GM12878 (cell line): ENCODE data around the gene SPDYE3. TPM values are rescaled to one million over a fixed set of nuclear protein-coding genes. Genes with fewer than 3 reads are reported as not detected.

Experiments used
- ATAC-seq: fragments of 200-7000 bp; cut with Tn5 transposase; 3 replicates; pipeline ENCODE4 v1.9.1; 2020; ENCODE audit warnings: mild to moderate bottlenecking, moderate library complexity
- BruUV-seq: library from RNA; stranded (reverse); fragments of 400-500 nt; replicated peaks from 2 replicates; lab custom pipeline; 2021; lab: Mats Ljungman, UMichigan
- CTCF ChIA-PET: fragments of 300-600 bp; sonication (Branson Sonifier 250); formaldehyde crosslinking; extraction: SDS; loops from one replicate; lab custom pipeline; 2021; ENCODE audit warnings: inconsistent platforms; lab: Yijun Ruan, JAX
- POLR2A ChIA-PET: fragments of 350-600 bp; formaldehyde crosslinking; extraction: SDS; loops from one replicate; lab custom pipeline; 2021; ENCODE audit warnings: inconsistent platforms; lab: Charles Lee
- RAD21 ChIA-PET: fragments of 300-600 bp; sonication (Branson Sonifier 250); formaldehyde crosslinking; loops from one replicate; lab custom pipeline; 2023; ENCODE audit warnings: antibody characterized with exemption; ENCODE audit not compliant: unreplicated experiment; lab: Charles Lee
- SMC1A ChIA-PET: fragments of 300-600 bp; sonication (Branson Sonifier 250); formaldehyde crosslinking; loops from one replicate; lab custom pipeline; 2023; ENCODE audit not compliant: unreplicated experiment, uncharacterized antibody; lab: Charles Lee
- DNase-seq: peaks from one replicate; pipeline ENCODE4 v3.0.0-alpha.2; 2011; ENCODE audit warnings: low read depth, low spot score
- FAIRE-seq: peaks from 3 replicates; lab custom pipeline; 2011; peaks lifted over from hg19 to GRCh38; lab: Jason Lieb, UNC
- H2AFZ ChIP-seq: 2 replicates; pipeline ENCODE4 v1.6.0; 2011; ENCODE audit warnings: low read depth, low read length, control low read depth; ENCODE audit not compliant: control insufficient read depth
- H3K27ac ChIP-seq: 2 replicates; pipeline ENCODE4 v1.5.1; 2011; ENCODE audit warnings: control low read depth; ENCODE audit not compliant: control insufficient read depth, insufficient read depth
- H3K27me3 ChIP-seq, 2 experiments: replicated peaks in 1 of 2; 2 replicates each; pipeline versions ENCODE4 v1.6.0 to v1.6.1; 2011; ENCODE audit warnings: low read length in 1 of 2; ENCODE audit not compliant: control insufficient read depth in 2 of 2, insufficient read depth in 2 of 2
- H3K36me3 ChIP-seq, 2 experiments: 2 replicates each; pipeline ENCODE4 v1.5.1; 2011; ENCODE audit warnings: low read length in 1 of 2; ENCODE audit not compliant: control insufficient read depth in 2 of 2, insufficient read depth in 2 of 2
- H3K4me1 ChIP-seq: 2 replicates; pipeline ENCODE4 v1.6.1; 2011; ENCODE audit warnings: mild to moderate bottlenecking, low read length, moderate library complexity, mixed read lengths; ENCODE audit not compliant: control insufficient read depth, insufficient read depth
- H3K4me2 ChIP-seq: 2 replicates; pipeline ENCODE4 v1.6.0; 2011; ENCODE audit warnings: control low read depth; ENCODE audit not compliant: control insufficient read depth, insufficient read depth
- H3K4me3 ChIP-seq: fragments of 200-600 bp; sonication (generic); 2 replicates; pipeline ENCODE4 v1.5.1; 2016
- H3K79me2 ChIP-seq: 2 replicates; pipeline ENCODE4 v1.6.0; 2011; ENCODE audit warnings: low read length; ENCODE audit not compliant: control insufficient read depth, insufficient read depth
- H3K9ac ChIP-seq: 2 replicates; pipeline ENCODE4 v1.8.0; 2011; ENCODE audit warnings: low read length, control low read depth, mixed read lengths; ENCODE audit not compliant: control insufficient read depth, insufficient read depth
- H3K9me3 ChIP-seq: replicated peaks from 3 replicates; pipeline ENCODE4 v1.5.1; 2011; ENCODE audit warnings: mild to moderate bottlenecking, low read length; ENCODE audit not compliant: control insufficient read depth, insufficient read depth
- H4K20me1 ChIP-seq: 2 replicates; pipeline ENCODE4 v1.6.0; 2011; ENCODE audit not compliant: control insufficient read depth, insufficient read depth
- EZH2 ChIP-seq: IDR thresholded peaks from 2 replicates; pipeline ENCODE4 v1.6.1; 2012; ENCODE audit warnings: low read depth, mild to moderate bottlenecking, control low read depth, inconsistent platforms, low read length, borderline replicate concordance; ENCODE audit not compliant: control insufficient read depth
- FOXM1 ChIP-seq: IDR thresholded peaks from 2 replicates; pipeline ENCODE4 v1.6.1; 2012; ENCODE audit warnings: low read depth, mild to moderate bottlenecking, inconsistent platforms, low read length, moderate library complexity
- KAT2A ChIP-seq: conservative IDR thresholded peaks from 2 replicates; pipeline ENCODE4 v1.6.1; 2011; ENCODE audit warnings: low read depth, low read length; ENCODE audit not compliant: control insufficient read depth
- NBN ChIP-seq: fragments of 450-650 bp; IDR thresholded peaks from 2 replicates; pipeline ENCODE4 v1.6.1; 2016
- SPI1 ChIP-seq: IDR thresholded peaks from 2 replicates; pipeline ENCODE4 v1.6.1; 2011; ENCODE audit warnings: low read depth, mild to moderate bottlenecking, low read length, moderate library complexity, borderline replicate concordance; ENCODE audit not compliant: insufficient read depth
- TBL1XR1 ChIP-seq: IDR thresholded peaks from 2 replicates; pipeline ENCODE4 v1.6.1; 2012; ENCODE audit warnings: low read depth, low read length, improper control_type of control experiment
- TCF3 ChIP-seq: IDR thresholded peaks from 2 replicates; pipeline ENCODE4 v1.6.1; 2012; ENCODE audit warnings: low read depth, mild to moderate bottlenecking, low read length, borderline replicate concordance; ENCODE audit not compliant: insufficient read depth
- YY1 ChIP-seq: IDR thresholded peaks from 2 replicates; pipeline ENCODE4 v1.6.1; 2011; ENCODE audit warnings: low read depth, mild to moderate bottlenecking, low read length
- ZNF217 ChIP-seq: fragments of 450-650 bp; IDR thresholded peaks from 2 replicates; pipeline ENCODE4 v1.6.1; 2017; ENCODE audit warnings: antibody characterized with exemption, mild to moderate bottlenecking
- ZNF274 ChIP-seq: IDR thresholded peaks from one replicate; pipeline ENCODE4 v1.8.0; 2011; ENCODE audit not compliant: insufficient read length, insufficient read depth
- WGBS: methylation state at CpG from one replicate; pipeline ENCODE4 v1.1.6; 2016; ENCODE audit warnings: low lambda C conversion rate; ENCODE audit not compliant: insufficient replicate concordance, insufficient coverage; ENCODE audit errors: missing lambda C conversion rate; 5-methylcytosine and 5-hydroxymethylcytosine counted together
- in situ Hi-C: fragments of 300-500 bp; cut with MboI; formaldehyde crosslinking; loops from 9 replicates; pipeline ENCODE4 v1.14.3; 2018; ENCODE audit warnings: mixed read lengths
- intact Hi-C: fragments of 100-400 bp; cut with micrococcal nuclease; formaldehyde crosslinking; loops from one replicate; pipeline ENCODE4 v1.14.2; 2022; ENCODE audit not compliant: unreplicated experiment
- polyA plus RNA-seq, 11 experiments: library from polyadenylated mRNA; depleted of rRNA in 4 of 11; unstranded in 6 of 11; stranded (reverse) in 5 of 11; fragments of >200 nt; fragmentation: Nextera tagmentation in 4 of 11; fragmentation: Illumina TruSeq in 1 of 11; extraction: Ambion mirVana in 4 of 11; extraction: Trizol in 1 of 11; gene quantifications; 1 replicate in 1 of 11; 2 replicates in 10 of 11; pipeline versions ENCODE4 v1.2.1 to v1.2.3, GENCODE V29; 2011 to 2016; ENCODE audit warnings: inconsistent platforms in 2 of 11, missing spikeins in 2 of 11, low read depth in 1 of 11
- small RNA-seq: library from RNA; depleted of rRNA; stranded (forward); fragments of <200 nt; gene quantifications from one replicate; pipeline ENCODE3, GENCODE V24; 2014
- total RNA-seq, 4 experiments: library from RNA; depleted of rRNA in 3 of 4; stranded (reverse); fragments of >200 nt in 3 of 4; fragmentation: Illumina TruSeq in 1 of 4; extraction: Trizol in 1 of 4; gene quantifications; 2 replicates each; pipeline versions ENCODE4 v1.2.1 to v1.2.3, GENCODE V29; 2013 to 2021
- TF ChIP-seq, protein P1 (sequence below): IDR thresholded peaks from 2 replicates; pipeline ENCODE4 v1.6.1; 2011; ENCODE audit warnings: borderline replicate concordance, low read depth, mild to moderate bottlenecking, moderate library complexity, low read length; ENCODE audit not compliant: insufficient read depth, poor library complexity, severe bottlenecking
- TF ChIP-seq, protein P2 (sequence below): fragments of 450-650 bp; IDR thresholded peaks from 2 replicates; pipeline ENCODE4 v1.6.1; 2017; ENCODE audit warnings: mild to moderate bottlenecking

SPDYE3 gene
- total and polyA plus RNA-seq, 10 of the 15 experiments (the other 5 are each of a cell fraction or from before 2014, with no cell fraction given) = 0.03 to 9.4 (median 1.4) TPM; not detected in 4

DNA sequence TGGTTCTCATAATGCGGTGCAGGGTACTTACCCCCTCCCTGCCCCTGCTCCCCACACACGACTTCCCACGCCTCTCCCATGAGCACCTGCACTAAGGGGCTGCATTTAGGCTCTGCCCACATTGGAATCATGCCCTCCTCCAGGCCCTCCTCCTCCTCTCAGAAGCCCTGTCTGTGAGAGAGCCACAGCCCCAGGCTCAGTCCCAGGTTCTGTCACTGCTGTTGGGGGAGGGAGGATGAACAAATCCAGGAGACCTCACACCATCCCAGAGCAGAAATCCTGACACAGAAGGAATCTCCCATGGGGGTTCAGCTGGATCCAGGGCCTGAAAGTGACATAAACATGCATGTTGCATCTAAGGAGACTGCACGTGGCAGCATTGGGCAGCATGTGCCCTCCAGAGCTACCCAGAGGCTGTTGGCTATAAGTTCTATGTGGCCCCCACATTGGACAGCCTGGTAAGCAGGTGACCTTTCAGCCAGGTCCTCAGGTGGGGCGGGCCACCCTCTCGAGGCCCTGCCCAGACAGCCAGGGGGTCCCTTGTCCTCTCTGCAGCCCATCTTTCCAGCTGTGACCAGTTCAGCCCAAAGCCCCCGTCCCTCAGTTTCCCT lies 64.2 kb downstream of the SPDYE3 start:
- Histone ChIP-seq H3K79me2 (peaks cover 18% of the 10 kb centered on the region), H3K27ac (no peak overlapping the region), H3K27me3 (no peaks in the 10 kb centered on the region), H3K9ac (no peak overlapping the region), H3K4me3 (no peak overlapping the region), H4K20me1 (no peaks in the 10 kb centered on the region), H3K9me3 (no peaks in the 10 kb centered on the region), H3K36me3 (no peaks in the 10 kb centered on the region), H3K4me2 (no peak overlapping the region)
- CTCF ChIA-PET = interaction anchor here (0.6 to 10.0 kb wide), 2 partner anchors 35 to 109 kb away, joined by 4 to 134 read pairs; no protein-coding TSS in a partner anchor
- SMC1A ChIA-PET = interaction anchor here (0.7 kb wide), 1 partner anchor 32 kb away, joined by 3 read pairs; no protein-coding TSS in a partner anchor
- intact Hi-C loops = no loop called here
- no TSS peak for BruUV-seq
- FAIRE-seq (no peak), DNase-seq (no peak)
- TF ChIP-seq ZNF274 (no peak), NBN (no peak), FOXM1 (no peak), SPI1 (no peak), TBL1XR1 (no peak), YY1 (no peak), ZNF217 (no peak), EZH2 (no peak), TCF3 (no peak), KAT2A (no peak)
- TF ChIP-seq, protein P1, sequence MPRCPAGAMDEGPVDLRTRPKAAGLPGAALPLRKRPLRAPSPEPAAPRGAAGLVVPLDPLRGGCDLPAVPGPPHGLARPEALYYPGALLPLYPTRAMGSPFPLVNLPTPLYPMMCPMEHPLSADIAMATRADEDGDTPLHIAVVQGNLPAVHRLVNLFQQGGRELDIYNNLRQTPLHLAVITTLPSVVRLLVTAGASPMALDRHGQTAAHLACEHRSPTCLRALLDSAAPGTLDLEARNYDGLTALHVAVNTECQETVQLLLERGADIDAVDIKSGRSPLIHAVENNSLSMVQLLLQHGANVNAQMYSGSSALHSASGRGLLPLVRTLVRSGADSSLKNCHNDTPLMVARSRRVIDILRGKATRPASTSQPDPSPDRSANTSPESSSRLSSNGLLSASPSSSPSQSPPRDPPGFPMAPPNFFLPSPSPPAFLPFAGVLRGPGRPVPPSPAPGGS = no peak
- TF ChIP-seq, protein P2, sequence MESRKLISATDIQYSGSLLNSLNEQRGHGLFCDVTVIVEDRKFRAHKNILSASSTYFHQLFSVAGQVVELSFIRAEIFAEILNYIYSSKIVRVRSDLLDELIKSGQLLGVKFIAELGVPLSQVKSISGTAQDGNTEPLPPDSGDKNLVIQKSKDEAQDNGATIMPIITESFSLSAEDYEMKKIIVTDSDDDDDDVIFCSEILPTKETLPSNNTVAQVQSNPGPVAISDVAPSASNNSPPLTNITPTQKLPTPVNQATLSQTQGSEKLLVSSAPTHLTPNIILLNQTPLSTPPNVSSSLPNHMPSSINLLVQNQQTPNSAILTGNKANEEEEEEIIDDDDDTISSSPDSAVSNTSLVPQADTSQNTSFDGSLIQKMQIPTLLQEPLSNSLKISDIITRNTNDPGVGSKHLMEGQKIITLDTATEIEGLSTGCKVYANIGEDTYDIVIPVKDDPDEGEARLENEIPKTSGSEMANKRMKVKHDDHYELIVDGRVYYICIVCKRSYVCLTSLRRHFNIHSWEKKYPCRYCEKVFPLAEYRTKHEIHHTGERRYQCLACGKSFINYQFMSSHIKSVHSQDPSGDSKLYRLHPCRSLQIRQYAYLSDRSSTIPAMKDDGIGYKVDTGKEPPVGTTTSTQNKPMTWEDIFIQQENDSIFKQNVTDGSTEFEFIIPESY = no peak
- TF ChIP-seq, all 136 proteins: peak for 0
- Histone ChIP-seq H2AFZ (no peak overlapping the region), H3K4me1 (peaks cover 55% of the 10 kb centered on the region)
- in situ Hi-C loops = no loop called here
- 85% methylated on average over 7 of the region's 7 CpGs for WGBS
- POLR2A ChIA-PET = interaction anchor here (0.7 to 1.0 kb wide), 2 partner anchors 36 to 65 kb away, joined by 3 to 4 read pairs; partner anchors contain the start of gene PPP1R35
- ATAC-seq = no peak
- RAD21 ChIA-PET = interaction anchor here (1.4 to 4.1 kb wide), 2 partner anchors 36 kb away, joined by 4 to 25 read pairs; no protein-coding TSS in a partner anchor

Small RNA genes within 50 kb of the gene (small RNA-seq; reads per million reads assigned to genes)
- gene RF00019 = not detected

Other genes with a start within 250 kb of the SPDYE3 start
Only the 7 nearest of the 22 such genes appear.
- gene STAG3, start 129.8 kb upstream of the SPDYE3 start, total RNA-seq (2014; rRNA removed) = 101 and 122 TPM in 2 replicates
- gene STAG3, start 129.8 kb upstream of the SPDYE3 start, total RNA-seq (2014; rRNA removed; fragmentation: Illumina TruSeq; extraction: Trizol) = 123 and 133 TPM in 2 replicates
- 78.7 and 81.7 TPM in 2 replicates for gene STAG3, start 129.8 kb upstream of the SPDYE3 start, total RNA-seq (2021)
- gene STAG3, start 129.8 kb upstream of the SPDYE3 start, polyA plus RNA-seq (2011; rRNA removed) = 73.0 and 90.4 TPM in 2 replicates
- 178 and 192 TPM in 2 replicates for gene STAG3, start 129.8 kb upstream of the SPDYE3 start, polyA plus RNA-seq (2014; fragmentation: Illumina TruSeq; extraction: Trizol)
- gene STAG3, start 129.8 kb upstream of the SPDYE3 start, polyA plus RNA-seq (2014; fragmentation: Nextera tagmentation; extraction: Ambion mirVana) = 100 to 1,000 TPM; 281 to 306 TPM
- gene STAG3, start 129.8 kb upstream of the SPDYE3 start, polyA plus RNA-seq (2014; rRNA removed) = 112 and 153 TPM in 2 replicates
- gene STAG3, start 129.8 kb upstream of the SPDYE3 start, polyA plus RNA-seq (2016; fragmentation: Nextera tagmentation; extraction: Ambion mirVana) = 100 to 1,000 TPM; 112 to 116 TPM
- gene PVRIG, start 87.8 kb upstream of the SPDYE3 start, total RNA-seq (2014; rRNA removed) = 25.6 and 29.8 TPM in 2 replicates
- 5.2 and 7.7 TPM in 2 replicates for gene PVRIG, start 87.8 kb upstream of the SPDYE3 start, total RNA-seq (2014; rRNA removed; fragmentation: Illumina TruSeq; extraction: Trizol)
- gene PVRIG, start 87.8 kb upstream of the SPDYE3 start, total RNA-seq (2021) = 27.4 and 27.7 TPM in 2 replicates
- gene PVRIG, start 87.8 kb upstream of the SPDYE3 start, polyA plus RNA-seq (2011; rRNA removed) = 3.1 and 8.4 TPM in 2 replicates
- 0.38 and 3.9 TPM in 2 replicates for gene PVRIG, start 87.8 kb upstream of the SPDYE3 start, polyA plus RNA-seq (2014; fragmentation: Illumina TruSeq; extraction: Trizol)
- gene PVRIG, start 87.8 kb upstream of the SPDYE3 start, polyA plus RNA-seq (2014; fragmentation: Nextera tagmentation; extraction: Ambion mirVana) = 1 to 10 TPM; 1.3 to 3.6 TPM
- gene PVRIG, start 87.8 kb upstream of the SPDYE3 start, polyA plus RNA-seq (2014; rRNA removed) = 39.4 and 41.4 TPM in 2 replicates
- gene PVRIG, start 87.8 kb upstream of the SPDYE3 start, polyA plus RNA-seq (2016; fragmentation: Nextera tagmentation; extraction: Ambion mirVana) = 10 to 100 TPM; 43.9 to 44.0 TPM
- gene PILRB, start 50.4 kb downstream of the SPDYE3 start, total RNA-seq (2014; rRNA removed) = 23.9 and 24.0 TPM in 2 replicates
- 13.2 TPM in 2 replicates for gene PILRB, start 50.4 kb downstream of the SPDYE3 start, total RNA-seq (2014; rRNA removed; fragmentation: Illumina TruSeq; extraction: Trizol)
- 23.1 and 24.1 TPM in 2 replicates for gene PILRB, start 50.4 kb downstream of the SPDYE3 start, total RNA-seq (2021)
- gene PILRB, start 50.4 kb downstream of the SPDYE3 start, polyA plus RNA-seq (2011; rRNA removed) = 14.9 and 35.9 TPM in 2 replicates
- 16.9 and 26.5 TPM in 2 replicates for gene PILRB, start 50.4 kb downstream of the SPDYE3 start, polyA plus RNA-seq (2014; fragmentation: Illumina TruSeq; extraction: Trizol)
- gene PILRB, start 50.4 kb downstream of the SPDYE3 start, polyA plus RNA-seq (2014; fragmentation: Nextera tagmentation; extraction: Ambion mirVana) = 1 to 10 TPM; 2.6 to 5.6 TPM
- gene PILRB, start 50.4 kb downstream of the SPDYE3 start, polyA plus RNA-seq (2014; rRNA removed) = 50.3 and 55.4 TPM in 2 replicates
- gene PILRB, start 50.4 kb downstream of the SPDYE3 start, polyA plus RNA-seq (2016; fragmentation: Nextera tagmentation; extraction: Ambion mirVana) = 10 to 100 TPM; 18.6 to 20.1 TPM
- gene PILRA, start 65.8 kb downstream of the SPDYE3 start, total RNA-seq (2014; rRNA removed) = 9.0 and 10.1 TPM in 2 replicates
- 10.8 and 11.1 TPM in 2 replicates for gene PILRA, start 65.8 kb downstream of the SPDYE3 start, total RNA-seq (2014; rRNA removed; fragmentation: Illumina TruSeq; extraction: Trizol)
- gene PILRA, start 65.8 kb downstream of the SPDYE3 start, total RNA-seq (2021) = 7.0 and 7.5 TPM in 2 replicates
- 30.2 and 43.3 TPM in 2 replicates for gene PILRA, start 65.8 kb downstream of the SPDYE3 start, polyA plus RNA-seq (2011; rRNA removed)
- 12.0 and 14.2 TPM in 2 replicates for gene PILRA, start 65.8 kb downstream of the SPDYE3 start, polyA plus RNA-seq (2014; fragmentation: Illumina TruSeq; extraction: Trizol)
- gene PILRA, start 65.8 kb downstream of the SPDYE3 start, polyA plus RNA-seq (2014; fragmentation: Nextera tagmentation; extraction: Ambion mirVana) = 10 to 100 TPM; 12.2 to 13.5 TPM
- 12.7 and 15.2 TPM in 2 replicates for gene PILRA, start 65.8 kb downstream of the SPDYE3 start, polyA plus RNA-seq (2014; rRNA removed)
- 1 to 10 TPM; 6.6 to 7.2 TPM for gene PILRA, start 65.8 kb downstream of the SPDYE3 start, polyA plus RNA-seq (2016; fragmentation: Nextera tagmentation; extraction: Ambion mirVana)
- 2.5 and 3.8 TPM in 2 replicates for gene ZCWPW1, start 121.0 kb downstream of the SPDYE3 start, total RNA-seq (2014; rRNA removed)
- 3.8 and 4.4 TPM in 2 replicates for gene ZCWPW1, start 121.0 kb downstream of the SPDYE3 start, total RNA-seq (2014; rRNA removed; fragmentation: Illumina TruSeq; extraction: Trizol)
- 3.3 and 3.7 TPM in 2 replicates for gene ZCWPW1, start 121.0 kb downstream of the SPDYE3 start, total RNA-seq (2021)
- 2.9 and 4.6 TPM in 2 replicates for gene ZCWPW1, start 121.0 kb downstream of the SPDYE3 start, polyA plus RNA-seq (2011; rRNA removed)
- gene ZCWPW1, start 121.0 kb downstream of the SPDYE3 start, polyA plus RNA-seq (2014; fragmentation: Illumina TruSeq; extraction: Trizol) = 3.9 and 4.3 TPM in 2 replicates
- 1 to 10 TPM; 1.3 to 2.3 TPM for gene ZCWPW1, start 121.0 kb downstream of the SPDYE3 start, polyA plus RNA-seq (2014; fragmentation: Nextera tagmentation; extraction: Ambion mirVana)
- 4.4 and 5.1 TPM in 2 replicates for gene ZCWPW1, start 121.0 kb downstream of the SPDYE3 start, polyA plus RNA-seq (2014; rRNA removed)
- gene ZCWPW1, start 121.0 kb downstream of the SPDYE3 start, polyA plus RNA-seq (2016; fragmentation: Nextera tagmentation; extraction: Ambion mirVana) = 1 to 10 TPM; 3.5 to 3.9 TPM
- gene MEPCE, start 122.1 kb downstream of the SPDYE3 start, total RNA-seq (2014; rRNA removed) = 33.8 and 39.6 TPM in 2 replicates
- 22.8 and 26.0 TPM in 2 replicates for gene MEPCE, start 122.1 kb downstream of the SPDYE3 start, total RNA-seq (2014; rRNA removed; fragmentation: Illumina TruSeq; extraction: Trizol)
- gene MEPCE, start 122.1 kb downstream of the SPDYE3 start, total RNA-seq (2021) = 46.0 and 48.0 TPM in 2 replicates
- 9.1 and 16.2 TPM in 2 replicates for gene MEPCE, start 122.1 kb downstream of the SPDYE3 start, polyA plus RNA-seq (2011; rRNA removed)
- 15.1 and 35.8 TPM in 2 replicates for gene MEPCE, start 122.1 kb downstream of the SPDYE3 start, polyA plus RNA-seq (2014; fragmentation: Illumina TruSeq; extraction: Trizol)
- 10 to 100 TPM in 1 of 2 experiments, 1 to 10 TPM in 1; 8.2 to 12.6 TPM for gene MEPCE, start 122.1 kb downstream of the SPDYE3 start, polyA plus RNA-seq (2014; fragmentation: Nextera tagmentation; extraction: Ambion mirVana)
- gene MEPCE, start 122.1 kb downstream of the SPDYE3 start, polyA plus RNA-seq (2014; rRNA removed) = 32.3 and 42.0 TPM in 2 replicates
- gene MEPCE, start 122.1 kb downstream of the SPDYE3 start, polyA plus RNA-seq (2016; fragmentation: Nextera tagmentation; extraction: Ambion mirVana) = 10 to 100 TPM; 14.9 to 18.1 TPM
- gene PPP1R35, start 128.8 kb downstream of the SPDYE3 start, total RNA-seq (2014; rRNA removed) = 51.3 and 55.5 TPM in 2 replicates
- gene PPP1R35, start 128.8 kb downstream of the SPDYE3 start, total RNA-seq (2014; rRNA removed; fragmentation: Illumina TruSeq; extraction: Trizol) = 14.1 and 19.6 TPM in 2 replicates
- 58.1 and 61.0 TPM in 2 replicates for gene PPP1R35, start 128.8 kb downstream of the SPDYE3 start, total RNA-seq (2021)
- 7.9 and 15.2 TPM in 2 replicates for gene PPP1R35, start 128.8 kb downstream of the SPDYE3 start, polyA plus RNA-seq (2011; rRNA removed)
- 0.52 and 5.2 TPM in 2 replicates for gene PPP1R35, start 128.8 kb downstream of the SPDYE3 start, polyA plus RNA-seq (2014; fragmentation: Illumina TruSeq; extraction: Trizol)
- 1 to 10 TPM; 1.8 to 9.9 TPM for gene PPP1R35, start 128.8 kb downstream of the SPDYE3 start, polyA plus RNA-seq (2014; fragmentation: Nextera tagmentation; extraction: Ambion mirVana)
- gene PPP1R35, start 128.8 kb downstream of the SPDYE3 start, polyA plus RNA-seq (2014; rRNA removed) = 62.5 and 70.4 TPM in 2 replicates
- 10 to 100 TPM in 1 of 2 experiments, 1 to 10 TPM in 1; 4.0 to 56.3 TPM for gene PPP1R35, start 128.8 kb downstream of the SPDYE3 start, polyA plus RNA-seq (2016; fragmentation: Nextera tagmentation; extraction: Ambion mirVana)